GM19328 (cell line): ENCODE data around the gene AWAT2.

Experiments
- ATAC-seq: cut with Tn5 transposase; IDR thresholded peaks from one replicate; pipeline ENCODE4 v1.9.1; 2021; ENCODE audit warnings: mild to moderate bottlenecking, moderate library complexity; ENCODE audit not compliant: unreplicated experiment

AWAT2 gene, protein sequence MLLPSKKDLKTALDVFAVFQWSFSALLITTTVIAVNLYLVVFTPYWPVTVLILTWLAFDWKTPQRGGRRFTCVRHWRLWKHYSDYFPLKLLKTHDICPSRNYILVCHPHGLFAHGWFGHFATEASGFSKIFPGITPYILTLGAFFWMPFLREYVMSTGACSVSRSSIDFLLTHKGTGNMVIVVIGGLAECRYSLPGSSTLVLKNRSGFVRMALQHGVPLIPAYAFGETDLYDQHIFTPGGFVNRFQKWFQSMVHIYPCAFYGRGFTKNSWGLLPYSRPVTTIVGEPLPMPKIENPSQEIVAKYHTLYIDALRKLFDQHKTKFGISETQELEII

DNA sequence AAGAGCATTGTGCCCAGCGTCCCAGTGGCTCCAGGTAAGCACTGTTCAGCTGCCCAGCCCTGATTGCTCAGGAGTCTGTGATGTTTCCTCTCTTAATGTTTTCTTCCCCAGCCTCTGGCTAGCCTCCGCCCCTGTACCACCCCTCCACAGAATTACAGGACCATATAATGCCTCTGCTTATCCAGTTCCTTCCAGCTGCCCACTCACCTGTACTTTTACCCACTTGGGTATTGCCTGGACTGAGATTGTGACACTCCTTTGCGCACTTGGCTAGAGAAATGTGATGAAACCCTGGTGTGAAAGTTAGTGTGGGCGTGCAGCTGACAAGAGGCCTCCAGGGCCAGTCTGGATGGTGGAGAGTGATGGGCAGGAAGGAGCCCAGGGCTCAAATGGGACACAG, at the start of gene AWAT2:
AWAT2 (minus strand) TSS at position 14 of the 400 bp plus-strand sequence; CDS start at position 8, 6 bp downstream.
- ATAC-seq: no peak

DNA sequence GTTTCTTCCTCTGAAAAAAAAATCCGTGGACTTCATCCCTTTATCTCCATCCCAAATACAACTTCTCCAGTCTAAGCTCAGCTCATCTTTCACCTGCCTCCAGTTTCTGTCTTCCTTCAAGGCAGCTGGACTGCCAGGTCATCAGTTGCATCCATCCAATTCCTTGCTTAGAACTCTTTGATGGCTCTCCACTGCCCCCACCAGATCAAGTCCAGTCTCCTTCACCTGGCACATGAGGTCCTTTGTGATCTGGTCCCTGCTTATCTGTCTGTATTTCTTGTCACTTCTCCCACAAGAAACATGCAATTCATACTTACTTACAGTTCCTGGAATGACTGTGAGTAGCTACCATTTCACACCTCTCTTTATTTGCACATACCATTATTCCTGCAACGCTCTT, 46.3 kb upstream of the AWAT2 start:
- ATAC-seq: no peak

DNA sequence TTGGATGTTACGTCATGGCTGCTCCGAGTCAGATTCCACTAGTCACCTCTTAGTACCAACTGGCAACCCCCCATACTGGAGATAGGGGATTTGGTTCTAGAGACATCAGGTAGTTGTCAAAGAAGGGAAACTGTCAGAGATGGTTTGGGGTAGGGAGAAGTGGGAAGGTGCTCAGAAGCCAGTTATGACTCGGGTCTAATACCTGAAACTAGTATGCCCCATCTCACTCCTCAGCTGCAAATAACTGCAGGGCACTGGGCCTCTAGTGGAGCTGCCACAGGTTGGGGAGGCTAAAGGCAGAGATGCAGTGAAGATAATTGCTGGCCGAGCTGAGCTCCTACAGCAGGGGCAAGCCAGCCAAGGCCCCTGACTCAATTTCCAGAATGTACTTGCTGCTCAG, 42.5 kb upstream of the AWAT2 start:
- ATAC-seq: no peak

DNA sequence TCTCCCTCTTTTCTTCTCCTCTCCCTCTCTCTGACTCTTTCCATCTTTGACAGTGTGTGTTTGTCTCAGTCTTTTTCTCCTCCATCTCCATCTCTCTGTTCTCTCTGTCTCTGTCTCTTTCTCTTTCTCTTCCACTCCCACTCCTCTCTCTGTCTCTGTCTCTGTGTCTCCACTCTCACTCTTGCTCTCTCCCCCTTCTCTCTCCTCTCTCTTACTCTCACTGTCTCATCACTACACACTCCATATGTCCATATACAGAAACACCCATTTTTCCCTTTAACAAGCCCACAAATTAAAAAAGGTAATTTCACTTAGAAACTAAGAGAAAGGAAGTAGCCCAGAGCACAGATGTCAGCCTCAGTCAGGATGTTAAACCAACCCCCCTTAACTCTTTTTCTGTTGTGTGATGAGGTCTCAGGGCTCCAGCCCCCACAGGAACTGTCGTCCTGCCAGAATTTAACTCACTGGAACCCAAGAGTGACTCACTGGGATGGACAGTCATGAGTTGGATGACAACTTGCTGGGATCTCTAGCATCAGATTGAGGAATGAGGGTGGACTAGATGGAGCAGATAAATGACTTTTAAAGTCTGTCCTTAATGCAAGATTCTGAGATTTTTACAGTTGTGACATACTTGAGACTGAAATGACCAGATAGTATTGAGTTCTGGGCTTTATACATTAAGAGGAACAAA, 40.0 kb upstream of the AWAT2 start:
- no peak for ATAC-seq

DNA sequence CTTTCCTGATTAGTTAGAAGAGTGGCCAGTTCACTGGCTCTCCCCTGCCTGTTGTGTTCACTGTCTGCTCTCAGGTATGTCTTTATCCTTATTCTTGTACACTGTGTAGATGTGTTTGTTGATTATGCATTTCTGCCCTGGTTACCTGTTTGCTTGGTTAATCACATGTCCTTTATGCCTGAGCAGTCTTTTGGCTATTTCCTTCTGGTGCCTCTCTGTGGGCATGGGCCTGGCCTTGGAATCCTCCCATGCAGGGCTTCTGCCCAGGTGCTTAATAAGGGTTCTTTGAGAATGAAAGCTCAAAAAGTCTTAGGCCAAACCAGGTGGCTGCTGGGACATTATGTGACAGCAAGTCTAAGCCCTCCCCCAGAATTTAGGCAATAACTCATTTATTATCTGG, 39.0 kb upstream of the AWAT2 start:
- no peak for ATAC-seq

DNA sequence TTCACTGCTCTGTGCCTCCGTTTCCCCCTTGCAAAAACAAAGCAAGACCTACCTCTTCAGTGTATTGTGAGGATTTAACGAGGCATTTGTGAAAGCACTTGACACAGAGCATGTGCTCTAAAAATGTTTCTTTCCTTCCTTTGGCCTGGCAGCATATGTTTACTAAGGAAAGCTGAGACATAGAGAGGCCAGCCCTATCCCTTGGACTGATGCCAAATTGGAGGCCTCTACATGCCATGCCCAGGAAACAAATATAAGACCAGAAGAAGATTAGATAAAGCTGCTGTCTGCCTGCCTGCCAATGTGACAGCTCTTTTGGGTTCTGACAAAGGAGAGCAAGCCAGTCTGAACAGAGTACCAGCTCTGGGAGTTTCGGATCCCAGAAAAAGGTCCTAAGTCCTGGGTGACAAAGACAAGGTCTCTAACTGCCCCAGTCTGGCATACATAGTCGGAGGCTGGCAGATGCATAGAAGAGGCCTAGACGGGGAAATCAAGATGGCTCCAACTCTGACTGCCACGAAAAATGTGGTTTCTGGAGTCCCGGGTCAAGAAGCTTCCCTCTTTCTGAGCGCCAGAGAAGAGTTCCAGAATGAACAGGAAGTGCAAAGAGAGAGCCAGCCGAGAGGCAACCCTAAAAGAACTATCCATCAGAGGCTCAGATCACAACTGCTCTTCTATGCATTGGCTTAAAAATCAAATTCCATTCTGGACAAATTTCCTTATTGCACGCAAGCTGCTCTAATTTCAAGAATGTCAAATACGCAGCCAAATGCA, 38.3 kb upstream of the AWAT2 start:
- no peak for ATAC-seq

DNA sequence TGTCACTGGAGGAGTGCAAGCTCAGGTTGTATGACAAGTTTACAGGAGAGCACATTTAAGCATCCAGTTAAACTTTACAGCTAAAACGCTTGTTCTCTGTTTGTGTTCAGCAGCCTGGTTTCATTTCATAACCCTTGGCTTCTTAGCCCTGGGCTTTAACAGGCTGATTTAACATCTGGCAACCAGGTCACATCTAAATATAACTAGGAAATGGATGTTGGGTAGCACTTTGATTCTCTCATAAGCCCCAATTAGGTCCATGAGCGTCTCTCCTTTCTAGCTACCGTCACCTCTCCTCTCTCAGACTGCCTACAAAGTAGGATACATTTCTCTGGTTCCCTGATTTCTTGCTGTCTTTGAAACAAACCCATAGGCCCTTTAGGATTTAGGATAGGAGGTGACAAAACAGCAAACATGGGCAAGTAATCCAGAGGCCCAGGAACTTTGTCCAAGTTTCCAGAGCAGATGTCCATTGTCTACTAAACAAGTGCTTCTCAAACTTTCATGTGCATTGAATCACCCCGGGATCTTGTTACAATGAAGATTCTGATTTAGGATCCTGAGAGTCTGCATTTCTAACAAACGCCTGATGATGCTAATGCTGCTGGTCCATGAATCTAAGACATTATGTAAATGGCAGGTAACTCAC, 35.0 kb upstream of the AWAT2 start:
- ATAC-seq: no peak

DNA sequence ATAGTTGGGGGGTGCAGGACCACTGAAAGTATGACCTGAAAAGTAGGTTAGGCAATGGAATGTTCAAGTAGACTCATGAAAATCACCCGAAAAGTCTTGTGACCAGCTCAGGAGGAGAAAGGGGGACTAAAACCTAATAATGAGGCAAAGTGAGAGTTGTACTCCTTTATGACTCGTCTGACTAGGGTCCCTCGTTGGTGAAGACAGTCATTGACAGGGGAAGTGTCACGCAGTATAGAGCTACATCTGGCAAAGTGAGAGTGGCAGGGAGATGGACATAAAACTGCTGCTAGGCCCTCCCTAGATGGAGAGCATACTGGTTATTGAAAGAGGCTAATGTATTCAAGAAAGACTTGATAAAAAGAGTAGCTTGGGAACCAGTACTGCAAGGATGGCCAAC, 33.0 kb upstream of the AWAT2 start:
- ATAC-seq: no peak

DNA sequence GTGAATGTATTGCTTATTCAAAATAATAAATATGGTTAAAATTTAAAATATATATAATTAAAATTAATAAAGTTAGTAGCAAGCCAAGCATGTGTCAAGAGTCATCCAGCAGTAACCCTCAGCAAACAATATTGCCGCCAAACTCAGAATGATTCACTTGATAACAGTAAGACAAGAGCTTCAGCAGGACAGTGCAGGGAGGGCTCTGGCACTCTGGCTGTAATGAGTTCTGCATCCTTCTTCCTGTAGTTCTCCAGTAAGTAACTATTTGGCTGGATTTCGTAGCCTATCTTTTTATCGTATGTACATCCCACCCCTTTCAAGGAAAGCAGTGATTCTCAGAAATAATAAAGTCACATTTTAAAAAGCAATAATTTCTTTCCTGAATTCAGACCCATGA, 30.1 kb upstream of the AWAT2 start:
- no peak for ATAC-seq

DNA sequence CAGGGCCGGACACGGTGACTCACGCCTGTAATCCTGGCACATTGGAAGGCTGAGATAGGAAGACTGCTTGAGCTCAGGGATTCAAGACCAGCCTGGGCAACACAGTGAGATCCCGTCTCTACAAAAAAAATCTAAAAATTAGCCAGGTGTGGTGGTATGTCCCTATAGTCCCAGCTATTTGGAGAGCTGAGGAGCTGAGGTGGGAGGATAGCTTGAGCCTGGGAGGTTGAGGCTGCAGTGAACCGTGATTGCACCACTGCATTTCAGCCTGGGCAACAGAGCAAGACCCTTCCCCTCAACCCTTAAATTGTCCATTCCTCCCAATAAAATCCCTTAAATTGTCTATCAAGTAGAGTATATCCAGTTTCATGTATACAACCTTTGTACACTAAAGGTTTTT, 29.6 kb upstream of the AWAT2 start:
- ATAC-seq: no peak

DNA sequence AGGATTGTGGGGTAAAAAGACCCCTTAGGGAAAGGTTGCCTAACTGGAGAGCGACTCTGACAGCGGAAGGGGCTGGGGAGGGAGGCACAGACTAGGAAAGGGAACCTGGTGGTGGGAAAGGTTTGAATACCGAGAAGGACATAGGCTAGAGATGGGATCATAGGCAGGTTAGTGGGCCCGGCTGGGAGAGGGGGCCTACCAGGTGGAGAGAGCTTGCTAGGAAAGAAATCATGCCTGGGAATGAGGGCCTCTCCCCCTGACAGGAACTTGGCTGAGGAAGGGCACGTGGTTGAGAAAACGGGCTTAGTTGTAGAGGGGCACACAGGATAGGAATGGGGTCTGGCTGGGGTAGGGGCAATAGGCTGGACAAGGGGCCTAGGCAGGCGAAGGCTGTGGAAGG, 16.9 kb upstream of the AWAT2 start:
- ATAC-seq: no peak

DNA sequence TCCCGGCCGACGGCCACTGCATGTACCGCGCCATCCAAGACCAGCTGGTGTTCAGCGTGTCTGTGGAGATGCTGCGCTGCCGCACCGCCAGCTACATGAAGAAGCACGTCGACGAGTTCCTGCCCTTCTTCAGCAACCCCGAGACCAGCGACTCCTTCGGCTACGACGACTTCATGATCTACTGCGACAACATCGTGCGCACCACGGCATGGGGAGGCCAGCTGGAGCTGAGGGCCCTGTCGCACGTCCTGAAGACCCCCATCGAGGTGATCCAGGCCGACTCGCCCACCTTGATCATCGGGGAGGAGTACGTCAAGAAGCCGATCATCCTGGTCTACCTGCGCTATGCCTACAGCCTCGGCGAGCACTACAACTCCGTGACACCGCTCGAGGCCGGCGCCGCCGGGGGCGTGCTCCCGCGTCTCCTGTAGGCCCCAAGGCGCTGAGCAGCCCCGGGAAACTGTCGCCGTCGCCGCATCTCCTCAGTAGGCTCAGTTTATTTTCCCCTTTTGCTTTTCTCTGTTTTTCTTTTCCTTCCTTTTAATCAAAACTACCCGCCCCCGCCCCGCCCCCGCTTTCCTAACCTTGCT, 13.3 kb upstream of the AWAT2 start:
- no peak for ATAC-seq

DNA sequence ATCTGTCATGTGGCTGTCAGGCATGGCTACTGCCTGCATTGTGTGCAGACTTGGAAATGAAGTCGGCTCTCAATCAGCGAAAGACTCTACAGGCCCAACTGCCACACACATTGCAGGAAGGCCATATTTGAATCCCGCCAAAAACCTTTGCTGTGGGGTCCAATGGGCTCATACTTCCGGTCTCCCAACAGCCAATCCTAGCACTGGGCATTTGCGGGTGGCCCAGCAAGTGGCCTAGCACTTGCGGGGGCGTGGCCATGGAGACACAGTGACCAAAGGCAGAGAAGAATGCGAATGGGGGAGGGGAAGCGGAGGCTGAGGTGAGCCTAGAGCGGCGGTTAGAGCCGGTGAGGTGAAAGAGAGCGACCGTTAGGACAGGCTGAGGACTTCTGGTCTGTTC, 12.3 kb upstream of the AWAT2 start, which contains the start of gene OTUD6A:
OTUD6A (plus strand) TSS at position 382 of the 400 bp plus-strand sequence. CDS start 68 bp downstream, outside the sequence.
- no peak for ATAC-seq

DNA sequence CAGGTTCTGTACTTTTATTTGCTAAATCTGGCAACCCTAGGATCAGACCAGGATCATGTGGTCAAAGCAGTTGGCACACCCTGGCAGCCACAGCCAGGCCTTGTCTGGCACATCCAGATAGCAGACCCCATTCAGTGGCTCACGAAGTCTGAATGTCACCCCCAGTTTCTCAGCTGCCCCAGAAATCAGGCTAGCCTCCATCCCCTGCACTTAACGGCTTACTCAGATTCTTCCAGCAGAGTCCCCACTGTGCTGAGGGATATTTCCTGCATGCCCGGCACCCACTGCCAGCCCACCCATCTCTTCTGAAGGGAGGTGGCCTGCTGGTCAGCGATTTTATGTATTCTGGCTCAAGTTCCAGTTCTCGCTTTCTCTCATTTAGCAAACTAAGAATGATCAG, 4.7 kb upstream of the AWAT2 start:
- ATAC-seq: no peak

DNA sequence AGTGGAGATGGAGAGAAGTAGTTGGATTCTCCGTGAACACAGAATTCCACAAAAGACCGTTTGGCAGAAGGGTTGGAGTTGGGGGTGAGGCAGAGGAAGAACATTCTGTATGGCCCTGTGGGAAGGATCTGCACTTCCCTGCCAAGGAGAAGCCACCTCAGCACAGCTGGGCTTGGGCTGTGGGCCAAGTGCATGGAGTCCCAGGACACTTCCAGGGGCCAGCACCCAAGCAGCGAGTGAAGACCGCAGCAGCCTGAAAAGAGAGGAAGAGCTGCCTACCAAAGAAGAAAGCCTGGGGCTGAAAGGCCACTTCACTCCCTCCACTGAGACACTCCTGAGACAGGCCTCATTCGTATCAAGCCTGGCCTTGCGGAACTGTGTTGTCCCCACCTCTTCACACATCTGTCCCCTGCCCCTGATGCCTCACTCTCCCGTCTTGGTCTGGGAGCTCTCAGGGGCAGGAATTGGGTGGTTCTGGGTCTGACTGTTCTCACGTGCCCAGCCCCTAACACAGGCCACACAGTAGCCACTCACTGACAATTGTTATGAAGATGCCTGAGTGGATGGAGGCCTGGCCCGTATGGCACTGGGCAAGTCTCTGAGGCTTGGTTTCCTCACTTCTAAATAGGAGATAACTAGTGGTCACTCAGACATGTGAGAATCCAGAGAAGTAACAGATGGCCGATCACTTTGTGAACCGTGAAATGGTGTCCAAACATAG, 3.3 kb upstream of the AWAT2 start:
- ATAC-seq: no peak

DNA sequence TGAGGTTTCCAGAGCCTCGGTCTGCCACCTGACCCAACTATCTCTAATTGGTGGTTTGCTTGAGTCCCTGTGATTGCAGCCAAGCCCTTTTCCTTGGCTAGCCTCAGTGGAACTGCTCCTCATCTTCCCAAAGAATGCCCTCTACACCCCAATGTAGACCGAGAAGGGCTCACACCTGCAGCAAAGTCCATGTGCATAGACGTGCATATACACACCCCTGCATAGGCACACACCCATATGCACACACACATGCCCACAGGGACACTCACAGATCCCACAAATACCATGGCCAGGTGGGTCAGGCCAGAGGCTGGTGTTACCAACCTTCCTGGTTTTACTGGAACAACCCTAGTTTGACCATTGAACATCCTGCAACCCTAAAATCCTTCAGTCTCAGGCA, 332 bp downstream of the AWAT2 start:
- no peak for ATAC-seq

DNA sequence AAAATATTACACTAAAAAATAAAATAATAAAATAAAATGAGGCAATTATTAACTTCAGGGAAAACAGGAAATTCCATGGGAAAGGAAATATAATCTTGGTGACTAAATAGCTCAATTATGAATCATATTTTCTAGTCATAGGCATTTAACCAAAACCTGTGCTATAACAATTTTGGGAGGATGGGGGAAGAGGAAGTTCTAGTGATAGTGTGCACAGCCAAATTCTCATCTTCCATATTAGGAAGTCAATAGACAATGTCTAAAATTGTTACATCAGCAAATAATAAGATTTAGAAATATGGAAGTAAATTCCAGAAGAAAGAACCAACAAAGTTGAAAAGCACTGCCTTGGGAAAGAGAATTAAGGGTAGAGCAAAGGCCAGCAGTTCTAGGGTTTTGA, 2.8 kb downstream of the AWAT2 start:
- ATAC-seq: no peak

DNA sequence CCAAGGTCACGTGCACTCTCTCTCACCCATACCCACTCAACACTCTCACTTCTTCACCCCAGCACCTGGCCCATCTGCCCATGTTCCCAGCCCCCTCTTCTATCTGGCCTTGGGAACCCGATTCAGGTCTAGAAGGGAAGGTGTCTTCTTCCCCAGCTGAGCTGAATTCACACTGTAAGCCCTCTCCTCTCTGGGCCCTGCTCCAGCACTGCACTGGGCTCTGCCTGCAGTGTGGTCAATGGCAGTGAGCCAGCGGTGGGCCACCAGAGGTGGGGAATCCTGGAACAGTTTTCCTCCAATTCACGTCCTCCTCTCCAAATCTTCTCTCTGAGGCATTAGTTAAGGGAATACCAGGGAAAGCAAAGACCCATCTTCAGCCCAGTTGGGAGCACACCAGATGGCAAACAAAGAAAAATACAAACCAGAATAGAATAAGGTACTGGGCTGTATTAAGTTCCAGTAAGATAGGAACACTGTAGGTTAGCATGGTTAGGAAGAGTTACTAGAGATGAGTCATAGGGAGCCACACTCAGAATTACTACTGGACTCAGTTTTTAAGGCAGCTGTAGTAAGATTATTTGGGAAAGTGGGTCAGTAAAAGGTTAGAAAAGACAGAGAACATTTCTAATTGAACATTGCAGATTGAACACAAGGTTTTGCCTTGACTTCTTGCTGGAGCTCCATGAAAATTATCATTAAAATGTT, 5.0 kb downstream of the AWAT2 start:
- no peak for ATAC-seq

DNA sequence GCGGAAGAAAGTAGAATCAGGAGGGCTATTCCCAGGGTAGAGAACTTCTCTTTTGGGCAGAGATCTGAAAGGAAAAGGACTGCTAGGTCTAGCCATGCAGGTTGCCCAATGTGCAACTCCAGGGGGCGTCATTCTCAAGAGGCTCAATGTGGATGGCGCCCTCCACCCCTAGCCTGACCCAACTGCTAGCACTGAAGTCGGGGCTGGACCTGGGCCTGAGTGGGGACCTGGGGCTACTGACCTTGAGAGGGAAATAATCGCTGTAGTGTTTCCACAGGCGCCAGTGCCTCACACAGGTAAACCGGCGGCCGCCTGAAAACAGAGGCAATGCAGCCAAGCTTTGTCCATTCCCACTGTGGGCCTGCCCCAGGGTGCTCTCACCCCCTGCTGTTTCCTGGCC, 6.1 kb downstream of the AWAT2 start:
- ATAC-seq: no peak
